ENCODE measurements around the gene TMEM185B. TPM values are rescaled to one million over a fixed set of nuclear protein-coding genes. Genes with fewer than 3 reads are reported as not detected.

Gene TMEM185B
- total RNA-seq, 1 donor from 2014 or later: 38.7 TPM

GRCh38 chr2:120224735-120225548 is 1.7 kb upstream of the TMEM185B start:
- H3K4me1 Mint-ChIP-seq (ENCODE audit: low read depth): peaks cover 70% of the 10 kb centered on the region
- no peak for DNase-seq (ENCODE audit: low spot score)
- peak overlapping the region; percentile 69 for H3K27ac Mint-ChIP-seq
- intact Hi-C loops (cut with micrococcal nuclease): loop anchor here (5.0 kb wide), 2 partner anchors 213 to 858 kb away; partner anchors contain the start of genes C2orf76, DBI and EPB41L5
- H3K4me3 Mint-ChIP-seq (ENCODE audit: low read depth): peak overlapping the region; percentile 82
- peaks cover 43% of the 10 kb centered on the region for H3K36me3 Mint-ChIP-seq (ENCODE audit: low read depth)
- H3K27me3 Mint-ChIP-seq (ENCODE audit: low read depth): no peaks in the 10 kb centered on the region
- H3K9me3 Mint-ChIP-seq: no peaks in the 10 kb centered on the region

DNA sequence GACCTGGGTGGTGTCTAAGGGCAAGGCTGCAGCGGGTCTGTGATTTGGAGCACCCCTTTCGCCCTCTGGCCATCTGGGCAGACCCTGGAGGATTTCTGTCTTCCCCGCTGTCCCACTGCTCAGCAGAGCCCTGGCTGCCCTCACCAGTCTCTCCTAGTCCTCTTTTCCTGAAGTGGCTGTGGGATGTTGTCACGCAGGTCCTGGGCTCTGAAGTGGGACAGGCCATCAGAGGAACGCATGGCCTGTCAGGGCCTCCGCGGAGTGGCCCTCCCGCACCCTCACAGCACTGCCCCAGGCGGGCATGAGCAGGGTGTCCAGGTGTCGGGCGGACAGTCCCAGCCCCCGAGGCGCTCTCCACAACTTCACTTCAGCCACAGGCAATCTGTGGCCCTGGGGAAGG is 1.1 kb upstream of the TMEM185B start:
- H3K27ac Mint-ChIP-seq: peak overlapping the region; percentile 69
- peaks cover 45% of the 10 kb centered on the region for H3K36me3 Mint-ChIP-seq (ENCODE audit: low read depth)
- peak overlapping the region; percentile 82 for H3K4me3 Mint-ChIP-seq (ENCODE audit: low read depth)
- H3K27me3 Mint-ChIP-seq (ENCODE audit: low read depth): no peaks in the 10 kb centered on the region
- no peak for DNase-seq (ENCODE audit: low spot score)
- peaks cover 66% of the 10 kb centered on the region for H3K4me1 Mint-ChIP-seq (ENCODE audit: low read depth)
- intact Hi-C loops (cut with micrococcal nuclease): loop anchor here (5.0 kb wide), 2 partner anchors 212 to 857 kb away; partner anchors contain the start of genes C2orf76, DBI and EPB41L5
- no peaks in the 10 kb centered on the region for H3K9me3 Mint-ChIP-seq

GRCh38 chr2:120222186-120223033 is 790 bp downstream of the TMEM185B start:
- Mint-ChIP-seq H3K27ac (peak overlapping the region; percentile 84), H3K4me1 (ENCODE audit: low read depth) (peaks cover 50% of the 10 kb centered on the region), H3K36me3 (ENCODE audit: low read depth) (peaks cover 49% of the 10 kb centered on the region), H3K27me3 (ENCODE audit: low read depth) (no peaks in the 10 kb centered on the region), H3K9me3 (no peaks in the 10 kb centered on the region), H3K4me3 (ENCODE audit: low read depth) (peak overlapping the region; percentile 73)
- no peak for DNase-seq (ENCODE audit: low spot score)
- intact Hi-C loops (cut with micrococcal nuclease): loop anchor here (1.0 to 5.0 kb wide), 6 partner anchors 10 to 855 kb away; partner anchors contain the start of genes C2orf76, DBI, EPB41L5 and RALB

DNA sequence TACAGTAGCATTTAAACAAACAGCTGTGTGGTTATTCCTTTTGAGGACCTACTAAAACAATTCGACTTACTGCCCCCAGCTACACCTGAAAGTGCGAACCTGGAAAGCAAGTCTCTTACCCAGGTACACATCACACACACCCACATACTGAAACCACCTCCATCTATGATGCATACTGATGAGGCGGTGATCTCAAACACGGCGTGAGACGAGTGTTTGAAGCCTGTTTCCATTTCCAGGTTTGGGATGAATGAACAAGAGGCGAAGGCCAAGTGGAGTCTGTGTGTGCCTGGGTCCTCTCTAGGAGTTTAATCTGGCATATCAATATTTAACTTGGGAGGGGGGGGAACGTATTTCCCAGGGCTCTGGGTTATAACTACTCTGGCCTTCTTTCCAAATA is 1.6 kb downstream of the TMEM185B start:
- Mint-ChIP-seq H3K4me3 (ENCODE audit: low read depth) (peak overlapping the region; percentile 73), H3K9me3 (no peaks in the 10 kb centered on the region), H3K4me1 (ENCODE audit: low read depth) (peaks cover 43% of the 10 kb centered on the region), H3K27ac (peak overlapping the region; percentile 84), H3K36me3 (ENCODE audit: low read depth) (peaks cover 54% of the 10 kb centered on the region), H3K27me3 (ENCODE audit: low read depth) (no peaks in the 10 kb centered on the region)
- no peak for DNase-seq (ENCODE audit: low spot score)
- intact Hi-C loops (cut with micrococcal nuclease): loop anchor here (2.0 to 5.0 kb wide), 5 partner anchors 31 to 854 kb away; partner anchors contain the start of genes C2orf76, DBI, EPB41L5 and RALB

DNA sequence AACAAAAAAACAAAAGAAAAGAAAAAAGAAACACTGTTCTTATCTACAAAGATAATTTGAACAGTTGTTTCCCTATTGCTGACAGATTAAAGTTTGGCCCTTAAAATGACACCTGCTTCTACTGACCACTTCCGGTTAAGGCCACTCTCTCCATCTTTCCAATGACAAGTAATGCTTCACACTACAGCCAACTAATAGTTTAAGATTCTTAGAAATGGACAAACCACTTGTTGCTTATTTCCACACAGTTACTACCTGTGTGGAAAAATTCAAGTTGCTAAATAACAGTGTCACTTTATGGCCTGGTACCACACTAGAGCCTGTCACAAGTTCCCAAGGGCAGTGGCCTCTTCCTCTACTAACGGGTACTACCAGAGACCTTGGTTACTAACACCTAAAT is 2.4 kb downstream of the TMEM185B start:
- DNase-seq (ENCODE audit: low spot score): no peak
- H3K9me3 Mint-ChIP-seq: no peaks in the 10 kb centered on the region
- H3K4me3 Mint-ChIP-seq (ENCODE audit: low read depth): peak overlapping the region; percentile 49
- peaks cover 53% of the 10 kb centered on the region for H3K36me3 Mint-ChIP-seq (ENCODE audit: low read depth)
- H3K27me3 Mint-ChIP-seq (ENCODE audit: low read depth): no peaks in the 10 kb centered on the region
- intact Hi-C loops (cut with micrococcal nuclease): loop anchor here (5.0 kb wide), 2 partner anchors 208 to 853 kb away; partner anchors contain the start of genes C2orf76, DBI and EPB41L5
- H3K4me1 Mint-ChIP-seq (ENCODE audit: low read depth): peaks cover 38% of the 10 kb centered on the region
- peak overlapping the region; percentile 35 for H3K27ac Mint-ChIP-seq

DNA sequence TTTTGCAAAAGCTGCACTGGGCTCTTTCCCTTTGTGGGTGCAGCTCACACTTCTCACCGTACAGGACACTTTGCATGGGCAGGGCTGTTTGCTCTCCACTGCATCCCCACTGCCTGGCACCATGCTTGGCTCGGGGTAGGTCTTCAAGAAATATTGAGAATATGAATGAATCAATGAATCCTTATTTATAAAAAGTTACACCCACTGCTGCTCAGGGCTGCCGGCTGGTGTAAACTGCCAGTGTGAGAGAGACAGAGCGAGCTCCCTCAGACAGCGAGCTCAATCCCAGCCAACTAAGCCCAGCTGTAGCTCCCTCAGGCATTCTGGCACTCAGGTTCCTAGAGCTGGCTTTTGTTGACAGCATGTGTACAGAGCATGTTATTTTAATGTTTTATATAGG is 3.4 kb downstream of the TMEM185B start:
- no peaks in the 10 kb centered on the region for H3K27me3 Mint-ChIP-seq (ENCODE audit: low read depth)
- no peak overlapping the region for H3K27ac Mint-ChIP-seq
- peaks cover 34% of the 10 kb centered on the region for H3K4me1 Mint-ChIP-seq (ENCODE audit: low read depth)
- DNase-seq (ENCODE audit: low spot score): no peak
- H3K9me3 Mint-ChIP-seq: no peaks in the 10 kb centered on the region
- intact Hi-C loops (cut with micrococcal nuclease): loop anchor here (5.0 kb wide), 2 partner anchors 207 to 852 kb away; partner anchors contain the start of genes C2orf76, DBI and EPB41L5
- H3K4me3 Mint-ChIP-seq (ENCODE audit: low read depth): no peak overlapping the region
- H3K36me3 Mint-ChIP-seq (ENCODE audit: low read depth): peaks cover 53% of the 10 kb centered on the region

GRCh38 chr2:120219291-120219690 is 3.9 kb downstream of the TMEM185B start:
- Mint-ChIP-seq H3K4me3 (ENCODE audit: low read depth) (no peak overlapping the region), H3K4me1 (ENCODE audit: low read depth) (peaks cover 32% of the 10 kb centered on the region), H3K27me3 (ENCODE audit: low read depth) (no peaks in the 10 kb centered on the region), H3K36me3 (ENCODE audit: low read depth) (peaks cover 53% of the 10 kb centered on the region), H3K27ac (no peak overlapping the region), H3K9me3 (no peaks in the 10 kb centered on the region)
- DNase-seq (ENCODE audit: low spot score): no peak
- intact Hi-C loops (cut with micrococcal nuclease): no loop called here

DNA sequence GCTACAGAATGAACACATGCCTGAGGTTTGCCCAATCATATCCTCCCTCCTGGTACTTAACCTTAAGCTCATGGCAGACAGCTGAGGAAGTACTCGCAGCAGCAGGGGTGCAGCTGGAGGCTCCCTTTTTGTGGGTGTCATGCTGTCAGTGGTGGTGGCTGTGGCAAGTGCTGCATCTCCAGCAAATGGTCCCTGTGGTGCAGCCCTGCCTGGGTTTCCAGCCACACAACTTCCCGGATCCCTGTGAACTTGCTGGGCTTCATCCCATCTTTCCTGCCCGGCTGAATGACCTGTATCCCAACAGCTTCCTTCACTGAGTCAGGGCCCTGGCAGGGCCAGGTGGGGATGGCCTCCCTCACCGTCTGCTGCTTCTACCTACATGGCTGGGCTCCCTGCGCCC is 5.0 kb downstream of the TMEM185B start:
- H3K4me1 Mint-ChIP-seq (ENCODE audit: low read depth): peaks cover 24% of the 10 kb centered on the region
- no peak for DNase-seq (ENCODE audit: low spot score)
- no peaks in the 10 kb centered on the region for H3K9me3 Mint-ChIP-seq
- no peak overlapping the region for H3K27ac Mint-ChIP-seq
- intact Hi-C loops (cut with micrococcal nuclease): no loop called here
- H3K27me3 Mint-ChIP-seq (ENCODE audit: low read depth): no peaks in the 10 kb centered on the region
- peaks cover 53% of the 10 kb centered on the region for H3K36me3 Mint-ChIP-seq (ENCODE audit: low read depth)
- H3K4me3 Mint-ChIP-seq (ENCODE audit: low read depth): no peak overlapping the region

GRCh38 chr2:120210270-120210693 is 12.9 kb downstream of the TMEM185B start:
- intact Hi-C loops (cut with micrococcal nuclease): no loop called here
- DNase-seq (ENCODE audit: low spot score): peak; percentile 9
- Mint-ChIP-seq H3K4me3 (ENCODE audit: low read depth) (no peak overlapping the region), H3K27ac (peak overlapping the region; percentile 24), H3K4me1 (ENCODE audit: low read depth) (peaks cover 13% of the 10 kb centered on the region), H3K9me3 (no peaks in the 10 kb centered on the region), H3K27me3 (ENCODE audit: low read depth) (no peaks in the 10 kb centered on the region), H3K36me3 (ENCODE audit: low read depth) (no peaks in the 10 kb centered on the region)

GRCh38 chr2:120209427-120210269 is 13.6 kb downstream of the TMEM185B start:
- Mint-ChIP-seq H3K4me3 (ENCODE audit: low read depth) (no peak overlapping the region), H3K4me1 (ENCODE audit: low read depth) (peaks cover 13% of the 10 kb centered on the region), H3K36me3 (ENCODE audit: low read depth) (no peaks in the 10 kb centered on the region), H3K9me3 (no peaks in the 10 kb centered on the region), H3K27ac (peak overlapping the region; percentile 24), H3K27me3 (ENCODE audit: low read depth) (no peaks in the 10 kb centered on the region)
- no peak for DNase-seq (ENCODE audit: low spot score)
- intact Hi-C loops (cut with micrococcal nuclease): no loop called here

- no peaks in the 10 kb centered on the region for H3K9me3 Mint-ChIP-seq
- H3K4me1 Mint-ChIP-seq (ENCODE audit: low read depth): peaks cover 13% of the 10 kb centered on the region
- no peak overlapping the region for H3K4me3 Mint-ChIP-seq (ENCODE audit: low read depth)
- no peak for DNase-seq (ENCODE audit: low spot score)
- no peaks in the 10 kb centered on the region for H3K36me3 Mint-ChIP-seq (ENCODE audit: low read depth)
- no peaks in the 10 kb centered on the region for H3K27me3 Mint-ChIP-seq (ENCODE audit: low read depth)
- intact Hi-C loops (cut with micrococcal nuclease): no loop called here
- no peak overlapping the region for H3K27ac Mint-ChIP-seq
Observed at GRCh38 chr2:120208381-120209353, 14.5 kb downstream of the TMEM185B start.

Data from activated T-helper 2 cell treated with anti-CD3 and anti-CD28 coated beads, Interferon-gamma antibody, Interleukin-2, Interleukin-4, amounts not matched to agents 10 μg/mL and 5 μg/mL and 100 μg/mL, durations not matched to agents 14 hours and 24 hours and 36 hours (primary cell).